HG03342 (cell line): ENCODE results near the gene BLOC1S5.

Source experiments
- ATAC-seq: cut with Tn5 transposase; IDR thresholded peaks from one replicate; pipeline ENCODE4 v1.9.1; 2021; ENCODE audit warnings: mild to moderate bottlenecking, moderate library complexity; ENCODE audit not compliant: unreplicated experiment

Gene BLOC1S5, protein sequence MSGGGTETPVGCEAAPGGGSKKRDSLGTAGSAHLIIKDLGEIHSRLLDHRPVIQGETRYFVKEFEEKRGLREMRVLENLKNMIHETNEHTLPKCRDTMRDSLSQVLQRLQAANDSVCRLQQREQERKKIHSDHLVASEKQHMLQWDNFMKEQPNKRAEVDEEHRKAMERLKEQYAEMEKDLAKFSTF

DNA sequence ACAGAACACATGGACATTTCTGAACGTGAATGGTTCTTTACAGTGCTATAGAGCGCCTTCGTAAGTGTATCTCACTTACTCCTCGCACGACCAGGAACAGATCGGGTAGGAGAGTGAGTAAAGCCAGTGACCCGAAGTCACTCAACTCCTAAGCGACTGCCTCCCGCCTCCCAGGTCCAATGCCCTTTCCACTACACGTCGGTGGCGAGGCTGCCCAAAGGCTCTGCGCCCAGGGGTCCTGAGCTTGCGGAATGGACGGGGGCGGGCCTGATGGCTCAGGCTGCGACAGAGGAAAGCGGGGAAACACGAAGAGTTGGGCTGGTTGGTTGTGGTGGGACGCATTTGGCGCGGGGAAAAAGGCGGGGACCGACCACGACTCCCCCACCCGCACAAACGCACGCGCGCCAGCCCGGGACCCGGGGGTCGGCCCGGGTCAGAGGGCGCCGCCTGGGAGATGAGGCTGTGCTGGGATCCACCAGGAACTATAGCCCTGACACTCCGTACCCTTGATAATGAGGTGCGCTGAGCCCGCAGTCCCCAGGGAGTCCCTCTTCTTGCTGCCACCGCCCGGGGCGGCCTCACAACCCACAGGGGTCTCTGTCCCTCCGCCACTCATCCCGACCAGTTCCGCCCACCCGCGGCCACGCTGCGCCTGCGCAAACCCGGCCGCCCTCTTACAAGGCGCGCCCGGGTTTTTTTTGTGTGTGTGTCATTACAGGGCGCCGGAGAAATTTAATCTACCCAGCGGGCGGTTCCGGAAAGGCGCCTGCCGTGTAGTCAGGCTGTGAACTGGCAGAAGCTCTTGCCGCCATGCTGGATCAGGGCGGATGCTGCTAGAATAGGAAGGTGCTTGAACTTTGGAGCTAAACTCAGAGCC, at the start of gene BLOC1S5:
BLOC1S5 (minus strand) TSS at position 629 of the 877 bp plus-strand sequence; CDS start at position 616, 13 bp downstream.
- peak; percentile 93 for ATAC-seq

DNA sequence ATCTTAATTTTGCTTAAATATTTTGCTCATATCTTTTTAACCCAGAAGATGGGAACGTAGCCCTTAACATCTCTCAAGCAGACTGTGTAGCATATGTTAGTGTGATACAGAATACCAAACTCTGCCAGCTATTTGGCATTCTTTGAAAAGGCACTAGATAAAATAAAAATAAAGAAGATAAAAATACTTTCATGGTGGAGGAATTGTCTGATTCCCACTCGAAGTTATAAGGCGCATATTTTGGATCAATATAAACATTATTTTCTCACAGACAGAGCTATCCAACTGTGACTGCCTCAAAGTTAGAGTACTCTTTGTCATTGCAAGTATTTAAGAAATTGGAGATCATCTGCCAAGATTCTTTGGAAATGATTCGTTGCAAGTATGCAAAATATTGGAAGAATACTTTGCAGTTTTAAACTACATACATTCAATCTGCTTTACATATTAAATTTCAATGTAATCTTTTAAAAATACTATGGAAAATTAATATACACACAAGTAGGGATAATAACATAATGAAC, 49.0 kb upstream of the BLOC1S5 start:
- no peak for ATAC-seq

DNA sequence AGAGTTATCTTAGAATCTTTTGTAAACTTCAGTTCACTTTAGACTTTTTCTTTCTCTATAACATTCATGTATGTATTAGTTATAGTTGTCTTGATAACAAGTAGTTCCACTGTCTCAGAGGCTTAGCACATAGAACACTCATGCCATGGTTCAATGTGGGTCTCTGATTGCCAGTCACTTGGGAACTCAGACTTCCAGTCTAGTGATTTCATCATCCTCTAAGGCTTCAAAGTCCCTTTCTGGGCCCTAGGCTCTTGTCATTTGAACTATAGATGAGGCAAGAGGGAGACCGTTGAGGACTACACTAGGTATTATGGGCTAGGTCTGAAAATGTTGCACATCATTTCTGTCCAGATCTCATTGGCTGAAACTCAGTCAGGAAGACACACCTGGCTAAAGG, 46.5 kb upstream of the BLOC1S5 start:
- no peak for ATAC-seq

GRCh38 chr6:8110117-8110721, 46.0 kb upstream of the BLOC1S5 start:
- ATAC-seq: peak; percentile 74

- ATAC-seq: no peak
These were observed 44.8 kb upstream of the BLOC1S5 start for GRCh38 chr6:8108759-8109539.

GRCh38 chr6:8108031-8108660, 44.0 kb upstream of the BLOC1S5 start:
- ATAC-seq: no peak

DNA sequence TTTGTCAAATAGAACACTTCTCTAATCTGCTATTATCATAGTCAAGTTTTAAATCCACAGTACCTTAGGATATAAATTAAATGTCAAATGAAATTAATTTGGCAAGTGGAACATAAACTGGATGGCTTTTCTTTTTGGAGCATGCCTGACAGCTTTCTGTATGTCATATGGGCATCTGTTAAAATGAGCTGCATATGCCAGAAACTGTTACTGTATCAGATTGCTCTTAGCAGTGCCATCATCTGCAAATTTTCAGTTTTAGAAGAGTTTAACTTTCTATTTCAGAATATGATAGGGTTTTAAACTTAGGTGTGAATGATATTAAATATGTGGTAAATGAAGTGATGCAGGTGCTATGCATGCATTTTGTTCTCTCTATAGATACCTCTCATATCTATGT, 41.6 kb upstream of the BLOC1S5 start:
- ATAC-seq: no peak

DNA sequence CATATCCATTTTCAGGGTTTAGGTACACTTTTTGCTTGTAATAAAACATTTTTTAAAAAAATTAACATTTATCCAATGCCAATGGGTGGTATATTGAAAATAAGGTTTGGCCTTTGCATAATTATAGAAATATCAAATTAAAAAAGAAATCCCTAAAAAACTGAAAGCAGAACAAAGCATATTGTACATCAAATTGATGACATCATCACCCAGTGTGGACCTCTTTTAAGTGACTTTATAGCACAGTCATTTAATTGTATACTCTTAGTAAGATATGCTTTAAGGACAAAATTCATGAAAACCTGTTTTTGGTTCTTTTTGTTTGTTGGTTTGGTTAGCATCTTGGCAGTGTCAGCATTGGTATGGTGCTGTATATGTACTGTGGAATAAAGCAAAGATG, 39.5 kb upstream of the BLOC1S5 start:
- ATAC-seq: no peak

DNA sequence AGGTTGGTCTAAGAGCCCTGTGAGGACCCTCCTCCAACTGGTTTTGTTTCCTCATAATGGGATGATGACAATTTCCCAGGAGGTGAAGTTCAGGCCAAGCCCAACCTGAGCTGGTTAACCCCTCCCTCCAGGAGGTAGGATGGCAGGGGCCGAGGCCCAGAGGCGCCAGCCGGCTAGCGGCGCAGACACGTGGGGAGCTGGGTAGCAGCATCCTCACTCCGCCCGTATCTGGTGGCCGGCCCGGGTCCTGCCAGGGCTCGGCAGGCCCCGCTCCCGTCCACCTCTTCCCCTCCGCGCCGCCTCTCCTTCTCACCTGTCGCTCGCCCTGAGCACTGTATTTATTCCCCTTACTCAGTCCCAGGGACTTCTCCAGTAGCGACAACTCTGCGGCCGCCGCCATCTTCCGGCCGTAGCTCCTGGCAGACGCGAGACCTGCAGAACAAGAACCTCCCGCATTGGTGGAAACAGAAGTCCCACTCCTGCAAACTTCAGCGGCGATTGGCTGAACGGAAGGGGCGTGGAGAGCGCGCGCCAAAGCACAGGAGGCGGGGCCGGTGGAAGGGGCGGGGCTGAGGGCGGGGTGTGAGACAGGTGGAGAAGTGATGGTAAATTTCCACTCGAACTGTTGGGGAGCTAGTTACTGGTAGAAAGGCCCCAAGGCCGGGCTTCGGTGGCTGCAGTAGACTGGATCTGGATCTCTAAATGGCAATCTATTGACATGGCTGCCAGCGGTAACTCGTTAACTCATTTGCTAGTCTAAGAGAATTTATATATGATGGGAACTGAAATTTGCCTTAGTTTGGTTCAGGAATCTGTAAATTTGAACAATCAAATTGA, 38.2 kb upstream of the BLOC1S5 start, which contains the start of gene EEF1E1:
EEF1E1 (minus strand) TSS at position 427 of the 837 bp plus-strand sequence; CDS start at position 400, 27 bp downstream.
- ATAC-seq: peak; percentile 99

GRCh38 chr6:8100159-8100854, 36.1 kb upstream of the BLOC1S5 start:
- ATAC-seq: no peak

DNA sequence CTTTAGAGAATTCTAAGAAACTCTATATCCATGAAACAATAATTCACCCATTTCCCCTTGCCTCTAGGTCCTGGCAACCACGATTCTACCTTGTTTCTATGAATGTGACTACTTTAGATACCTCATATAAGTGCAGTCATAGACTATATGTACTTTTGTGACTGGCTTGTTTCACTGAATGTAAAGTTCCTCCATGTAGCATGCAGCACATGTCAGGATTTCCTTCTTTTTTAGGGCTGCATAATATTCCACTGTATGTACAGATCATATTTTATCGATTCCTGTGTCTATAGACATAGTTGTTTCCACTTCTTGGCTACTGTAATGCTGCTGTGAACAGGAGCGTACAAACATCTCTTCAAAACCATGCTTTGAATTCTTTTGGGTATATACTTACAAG, 26.5 kb upstream of the BLOC1S5 start:
- ATAC-seq: no peak

- ATAC-seq: no peak
These were observed 24.7 kb upstream of the BLOC1S5 start for GRCh38 chr6:8088886-8089285.

DNA sequence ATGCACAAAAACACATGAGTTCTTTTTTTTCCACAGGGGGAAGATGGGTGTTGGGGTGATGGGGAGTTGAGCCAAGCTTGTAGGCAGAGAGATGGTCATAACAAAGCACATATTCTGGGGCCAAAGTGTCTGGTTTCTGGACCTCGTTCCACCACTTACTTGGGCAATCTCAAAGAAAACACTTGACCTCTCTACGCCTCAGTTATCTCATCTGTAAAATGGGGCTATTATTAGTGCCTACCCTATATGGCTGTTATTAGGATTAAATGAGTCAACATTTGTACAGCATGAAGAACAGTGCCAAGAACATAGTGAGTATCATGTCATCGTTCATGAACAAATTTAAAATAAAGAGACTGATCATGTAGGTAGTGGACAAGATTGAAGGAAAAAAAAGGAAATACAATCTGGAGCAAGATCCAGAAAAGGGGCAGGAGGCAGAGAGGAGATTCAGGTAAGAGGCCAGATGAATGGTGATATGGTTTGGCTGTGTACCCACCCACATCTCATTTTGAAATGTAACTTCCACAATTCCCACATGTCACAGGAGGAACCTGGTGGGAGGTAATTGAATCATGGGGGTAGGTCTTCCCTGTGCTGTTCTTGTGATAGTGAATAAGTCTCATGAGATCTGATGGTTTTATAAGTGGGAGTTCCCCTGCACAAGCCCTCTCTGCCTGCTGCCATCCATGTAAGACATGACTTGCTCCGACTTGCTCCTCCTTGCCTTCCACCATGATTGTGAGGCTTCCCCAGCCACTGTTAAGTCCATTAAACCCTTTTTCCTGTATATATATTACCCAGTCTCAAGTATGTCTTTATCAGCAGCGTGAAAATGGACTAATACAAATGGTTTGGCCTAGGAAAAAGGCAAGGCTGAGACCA, 23.9 kb upstream of the BLOC1S5 start:
- no peak for ATAC-seq

- ATAC-seq: no peak
These were observed 22.6 kb upstream of the BLOC1S5 start for GRCh38 chr6:8086755-8087306.

DNA sequence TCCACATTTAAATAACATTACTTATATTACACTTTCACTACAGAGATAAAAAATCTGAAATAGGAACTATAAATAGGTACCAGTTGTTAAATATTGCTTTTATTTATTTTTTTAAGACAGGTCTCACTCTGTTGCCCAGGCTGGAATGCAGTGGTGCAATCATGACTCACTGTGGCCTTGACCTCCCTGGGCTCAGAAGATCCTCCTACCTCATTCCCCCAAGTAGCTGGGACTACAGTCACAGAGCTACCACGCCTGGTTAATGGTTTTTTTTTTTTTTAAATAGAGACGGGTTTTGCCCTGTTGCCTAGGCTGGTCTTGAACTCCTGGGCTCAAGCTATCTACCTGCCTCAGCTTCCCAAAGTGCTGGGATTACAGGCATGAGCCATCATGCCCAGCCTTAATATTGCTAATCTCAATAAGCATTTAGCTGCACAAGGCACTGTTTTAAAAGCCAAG, 20.9 kb upstream of the BLOC1S5 start:
- no peak for ATAC-seq

DNA sequence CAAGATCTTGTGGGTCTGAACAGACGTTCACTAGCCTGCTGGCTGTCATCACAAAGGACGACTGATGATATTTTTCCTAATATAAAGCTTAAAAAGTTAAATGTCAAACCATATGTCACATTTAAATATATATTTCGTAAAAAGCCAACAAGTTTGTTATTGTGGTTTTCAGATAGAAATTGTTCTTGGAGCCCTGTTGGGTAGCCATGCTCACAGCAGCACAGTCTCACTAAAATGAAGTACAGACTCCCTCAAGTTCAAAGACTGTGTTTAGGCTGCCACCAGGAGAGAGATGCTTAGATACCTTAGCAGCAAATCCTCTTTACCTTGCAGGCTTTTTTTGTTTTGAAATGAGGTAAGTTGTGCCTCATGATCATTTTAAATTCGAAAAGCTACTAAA, 20.4 kb upstream of the BLOC1S5 start:
- no peak for ATAC-seq
